Measurements from ENCODE around the gene CBY3. TPM values are rescaled to one million over a fixed set of nuclear protein-coding genes. Genes with fewer than 3 reads are reported as not detected.

Gene CBY3
- total RNA-seq, 1 donor from 2014 or later: not detected

DNA sequence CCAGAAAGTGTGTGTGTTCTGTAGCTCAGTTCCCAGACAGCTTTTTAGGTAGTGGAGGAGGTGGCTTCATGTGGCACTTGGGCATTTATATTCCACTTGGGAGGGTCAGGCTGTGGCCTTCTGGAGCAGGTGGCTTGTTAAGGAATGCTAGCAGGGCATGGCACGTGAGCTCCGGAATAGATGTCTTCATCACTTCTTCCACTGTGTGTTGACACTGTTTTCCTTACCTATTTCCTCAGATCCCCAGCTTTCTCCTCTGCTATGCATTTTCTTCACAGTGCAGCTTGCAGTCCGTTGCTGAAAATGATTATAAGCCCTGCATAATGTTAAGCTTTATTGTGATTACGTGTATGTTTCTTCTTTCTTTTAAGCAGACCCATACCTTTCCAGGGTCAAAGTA is 48.5 kb upstream of the CBY3 start:
- Mint-ChIP-seq H3K4me3 (no peak overlapping the region), H3K4me1 (peaks cover 12% of the 10 kb centered on the region), H3K36me3 (peaks cover 17% of the 10 kb centered on the region), H3K9me3 (no peaks in the 10 kb centered on the region), H3K27ac (no peak overlapping the region), H3K27me3 (ENCODE audit: insufficient read depth, low read depth) (peaks cover 6% of the 10 kb centered on the region)
- TF ChIP-seq EZH2 (IDR thresholded peaks at IDR 0.05) (no peak), EZH2phosphoT487 (IDR thresholded peaks at IDR 0.05) (no peak)
- TF ChIP-seq, protein P1, sequence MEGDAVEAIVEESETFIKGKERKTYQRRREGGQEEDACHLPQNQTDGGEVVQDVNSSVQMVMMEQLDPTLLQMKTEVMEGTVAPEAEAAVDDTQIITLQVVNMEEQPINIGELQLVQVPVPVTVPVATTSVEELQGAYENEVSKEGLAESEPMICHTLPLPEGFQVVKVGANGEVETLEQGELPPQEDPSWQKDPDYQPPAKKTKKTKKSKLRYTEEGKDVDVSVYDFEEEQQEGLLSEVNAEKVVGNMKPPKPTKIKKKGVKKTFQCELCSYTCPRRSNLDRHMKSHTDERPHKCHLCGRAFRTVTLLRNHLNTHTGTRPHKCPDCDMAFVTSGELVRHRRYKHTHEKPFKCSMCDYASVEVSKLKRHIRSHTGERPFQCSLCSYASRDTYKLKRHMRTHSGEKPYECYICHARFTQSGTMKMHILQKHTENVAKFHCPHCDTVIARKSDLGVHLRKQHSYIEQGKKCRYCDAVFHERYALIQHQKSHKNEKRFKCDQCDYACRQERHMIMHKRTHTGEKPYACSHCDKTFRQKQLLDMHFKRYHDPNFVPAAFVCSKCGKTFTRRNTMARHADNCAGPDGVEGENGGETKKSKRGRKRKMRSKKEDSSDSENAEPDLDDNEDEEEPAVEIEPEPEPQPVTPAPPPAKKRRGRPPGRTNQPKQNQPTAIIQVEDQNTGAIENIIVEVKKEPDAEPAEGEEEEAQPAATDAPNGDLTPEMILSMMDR (IDR thresholded peaks at IDR 0.05): no peak
- no peak overlapping the region for H3K9ac ChIP-seq
- H3K27me3 ChIP-seq: no peaks in the 10 kb centered on the region
- no peak overlapping the region for H3K4me3 ChIP-seq
- H3K36me3 ChIP-seq: peaks cover 37% of the 10 kb centered on the region
- no peak overlapping the region for H3K4me2 ChIP-seq
- no peaks in the 10 kb centered on the region for H3K9me3 ChIP-seq (ENCODE audit: low read depth)
- peaks cover 6% of the 10 kb centered on the region for H3K4me1 ChIP-seq
- H3K27ac ChIP-seq: no peak overlapping the region
- H3K79me2 ChIP-seq (ENCODE audit: low read depth): peaks cover 16% of the 10 kb centered on the region
- peaks cover 68% of the 10 kb centered on the region for H3F3A ChIP-seq (ENCODE audit: low read depth)
- no peak overlapping the region for H2AFZ ChIP-seq (replicated peaks)
- no peak for DNase-seq (ENCODE audit: low spot score)
- H4K20me1 ChIP-seq (ENCODE audit: low read depth): peaks cover 17% of the 10 kb centered on the region

DNA sequence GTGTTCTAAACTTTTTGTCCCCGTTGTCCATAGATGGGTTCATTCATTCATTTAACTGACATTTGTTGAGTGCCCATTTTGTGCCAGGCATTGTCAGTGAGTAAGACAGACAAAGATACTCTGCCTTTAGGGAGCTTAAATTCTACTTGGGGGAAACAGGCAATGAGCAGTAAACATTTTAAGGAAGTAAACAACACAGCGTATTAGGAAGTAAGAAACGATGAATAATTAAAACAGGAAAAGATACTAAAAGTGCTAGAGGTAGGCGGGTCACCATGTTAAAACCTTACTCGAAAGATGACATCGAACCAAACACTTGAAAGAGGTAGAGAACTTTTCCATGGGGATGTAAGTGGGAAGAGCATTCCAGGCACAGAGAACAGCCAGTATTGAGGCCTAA is 46.3 kb upstream of the CBY3 start:
- H3K27me3 Mint-ChIP-seq (ENCODE audit: insufficient read depth, low read depth): peaks cover 2% of the 10 kb centered on the region
- DNase-seq (ENCODE audit: low spot score): no peak
- no peaks in the 10 kb centered on the region for H3K4me1 ChIP-seq
- H3K27me3 ChIP-seq: no peaks in the 10 kb centered on the region
- H3K27ac ChIP-seq: no peak overlapping the region
- no peaks in the 10 kb centered on the region for H3K79me2 ChIP-seq (ENCODE audit: low read depth)
- H4K20me1 ChIP-seq (ENCODE audit: low read depth): peaks cover 8% of the 10 kb centered on the region
- H3K4me3 Mint-ChIP-seq: no peak overlapping the region
- peaks cover 70% of the 10 kb centered on the region for H3F3A ChIP-seq (ENCODE audit: low read depth)
- H3K36me3 ChIP-seq: peaks cover 57% of the 10 kb centered on the region
- H3K9me3 ChIP-seq (ENCODE audit: low read depth): no peaks in the 10 kb centered on the region
- H3K27ac Mint-ChIP-seq: no peak overlapping the region
- peaks cover 2% of the 10 kb centered on the region for H3K4me1 Mint-ChIP-seq
- H3K36me3 Mint-ChIP-seq: peaks cover 34% of the 10 kb centered on the region
- no peak overlapping the region for H2AFZ ChIP-seq (replicated peaks)
- TF ChIP-seq, protein P1 (IDR thresholded peaks at IDR 0.05): no peak
- no peak for TF ChIP-seq EZH2 (IDR thresholded peaks at IDR 0.05)
- H3K4me2 ChIP-seq: no peak overlapping the region
- no peak overlapping the region for H3K9ac ChIP-seq
- no peaks in the 10 kb centered on the region for H3K9me3 Mint-ChIP-seq
- H3K4me3 ChIP-seq: no peak overlapping the region

DNA sequence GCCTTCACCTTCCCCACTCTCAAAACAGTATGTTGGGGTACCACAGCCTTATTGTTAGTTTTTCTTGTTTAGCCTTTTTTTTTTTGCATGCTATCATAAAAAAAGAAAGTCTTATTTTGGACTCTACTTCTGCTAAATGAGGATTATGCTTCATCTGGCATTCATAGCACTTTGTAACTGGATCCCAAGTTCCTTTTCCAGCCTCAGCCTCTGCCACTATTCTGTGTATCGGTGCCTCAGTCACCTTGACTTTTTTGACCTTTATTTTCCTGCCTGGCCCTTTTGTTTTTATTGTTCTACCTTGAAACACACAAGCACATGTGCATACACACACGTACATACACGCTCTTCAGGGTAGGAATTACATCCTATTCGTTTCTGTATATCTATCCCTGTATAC is 43.3 kb upstream of the CBY3 start:
- Histone ChIP-seq H3K79me2 (ENCODE audit: low read depth) (peaks cover 5% of the 10 kb centered on the region), H3F3A (ENCODE audit: low read depth) (peaks cover 44% of the 10 kb centered on the region), H3K4me2 (no peak overlapping the region), H3K4me3 (no peak overlapping the region), H3K36me3 (peaks cover 58% of the 10 kb centered on the region), H3K27ac (no peak overlapping the region), H3K9ac (no peak overlapping the region), H3K9me3 (ENCODE audit: low read depth) (no peaks in the 10 kb centered on the region), H4K20me1 (ENCODE audit: low read depth) (peaks cover 5% of the 10 kb centered on the region), H2AFZ (replicated peaks) (no peak overlapping the region), H3K4me1 (no peaks in the 10 kb centered on the region), H3K27me3 (no peaks in the 10 kb centered on the region)
- no peak for DNase-seq (ENCODE audit: low spot score)
- Mint-ChIP-seq H3K4me3 (no peak overlapping the region), H3K36me3 (peaks cover 40% of the 10 kb centered on the region), H3K4me1 (no peaks in the 10 kb centered on the region), H3K27ac (no peak overlapping the region), H3K27me3 (ENCODE audit: insufficient read depth, low read depth) (no peaks in the 10 kb centered on the region), H3K9me3 (no peaks in the 10 kb centered on the region)
- TF ChIP-seq, protein P1 (IDR thresholded peaks at IDR 0.05): no peak
- TF ChIP-seq EZH2 (IDR thresholded peaks at IDR 0.05): no peak
- TF ChIP-seq EZH2phosphoT487 (IDR thresholded peaks at IDR 0.05): no peak
